ENCODE data around the gene CHIT1.
"Not testable (repeated sequence)": the region's sequence is repeated elsewhere in the genome, so short reads cannot be mapped to it uniquely, and the experiment has no call there.

CHIT1 gene
- total RNA-seq, result 0.25 to 1.4 (median 0.98) reads per million in 3 experiments

- DNase-seq, result no peak
These were observed at the start of gene CHIT1 for GRCh38 chr1:203229471-203230135. Gene CHIT1, minus strand, starts transcription at chr1:203229673. Its CDS starts 37 bp downstream, at chr1:203229636.

DNA sequence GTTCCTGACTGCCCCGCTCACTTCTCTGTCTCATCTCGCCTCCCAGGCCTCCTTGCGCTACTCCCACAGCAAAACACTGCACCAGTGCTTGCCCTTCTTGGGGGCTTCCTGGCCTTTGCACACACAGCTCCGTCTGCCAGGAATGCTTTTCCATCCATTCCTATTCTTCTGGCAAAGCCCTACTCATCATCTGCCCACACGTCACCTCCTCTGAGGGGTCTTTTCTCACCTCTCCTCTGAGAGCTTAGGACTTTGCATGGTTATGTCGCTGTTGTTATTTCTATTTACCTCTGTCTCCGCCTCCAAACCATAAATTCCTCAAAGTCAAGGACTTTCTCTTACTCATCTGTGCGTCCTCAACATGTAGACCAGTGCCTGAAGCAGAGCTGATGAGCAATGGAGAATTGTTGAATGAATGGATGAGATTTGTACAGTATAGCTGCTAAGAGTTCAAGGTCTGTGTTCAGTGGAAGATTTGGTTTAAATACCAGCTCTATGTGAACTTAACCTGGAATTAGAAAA lies 49.5 kb upstream of the CHIT1 start:
- DNase-seq, result no peak

DNA sequence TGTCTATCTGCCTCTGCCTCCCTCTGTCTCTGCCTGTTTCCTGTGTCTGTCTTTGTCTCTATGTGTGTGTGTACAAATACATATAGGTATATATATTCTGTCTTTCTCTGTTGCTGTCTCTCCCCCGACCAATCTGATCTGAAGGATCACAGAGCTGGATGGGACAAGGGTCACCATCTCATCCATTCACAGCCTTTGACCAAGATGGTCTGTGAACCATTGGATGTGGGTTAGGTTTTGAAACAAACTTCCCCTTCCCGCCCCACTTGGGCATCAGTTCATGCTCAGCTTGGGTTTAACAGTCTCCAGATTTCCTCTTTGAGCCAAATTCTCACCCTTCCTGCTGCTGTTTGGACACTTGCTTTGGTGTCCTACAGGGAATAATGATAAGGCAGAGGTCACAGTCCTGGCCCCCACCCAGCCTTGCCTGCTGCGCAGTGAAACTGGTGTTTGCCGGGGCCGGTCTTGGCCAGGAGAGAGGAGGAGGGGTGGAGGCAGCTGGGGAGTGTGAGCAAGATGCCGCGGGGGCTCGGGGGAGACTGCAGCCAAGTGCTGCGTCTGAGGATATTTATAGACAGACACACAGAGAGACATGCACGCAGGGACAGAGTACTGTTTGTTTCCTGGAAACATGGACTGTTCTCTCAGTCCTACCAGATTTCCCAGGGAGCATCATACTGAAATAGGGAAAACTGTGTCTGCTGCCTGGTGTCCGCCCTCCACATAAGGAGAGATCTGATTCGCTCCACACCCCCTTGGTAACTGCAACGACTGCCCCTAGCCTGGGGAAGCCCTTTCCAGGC lies 48.8 kb upstream of the CHIT1 start:
- DNase-seq, result peak; percentile 49

GRCh38 chr1:203276916-203277545 lies 47.6 kb upstream of the CHIT1 start:
- no peak for DNase-seq

- DNase-seq, result no peak
These were observed 46.9 kb upstream of the CHIT1 start for GRCh38 chr1:203276408-203276807.

GRCh38 chr1:203275656-203276272 lies 46.3 kb upstream of the CHIT1 start:
- DNase-seq, result no peak

- DNase-seq, result no peak
These were observed 45.3 kb upstream of the CHIT1 start for GRCh38 chr1:203274603-203275381.

GRCh38 chr1:203273869-203274602 lies 44.6 kb upstream of the CHIT1 start:
- DNase-seq, result no peak

DNA sequence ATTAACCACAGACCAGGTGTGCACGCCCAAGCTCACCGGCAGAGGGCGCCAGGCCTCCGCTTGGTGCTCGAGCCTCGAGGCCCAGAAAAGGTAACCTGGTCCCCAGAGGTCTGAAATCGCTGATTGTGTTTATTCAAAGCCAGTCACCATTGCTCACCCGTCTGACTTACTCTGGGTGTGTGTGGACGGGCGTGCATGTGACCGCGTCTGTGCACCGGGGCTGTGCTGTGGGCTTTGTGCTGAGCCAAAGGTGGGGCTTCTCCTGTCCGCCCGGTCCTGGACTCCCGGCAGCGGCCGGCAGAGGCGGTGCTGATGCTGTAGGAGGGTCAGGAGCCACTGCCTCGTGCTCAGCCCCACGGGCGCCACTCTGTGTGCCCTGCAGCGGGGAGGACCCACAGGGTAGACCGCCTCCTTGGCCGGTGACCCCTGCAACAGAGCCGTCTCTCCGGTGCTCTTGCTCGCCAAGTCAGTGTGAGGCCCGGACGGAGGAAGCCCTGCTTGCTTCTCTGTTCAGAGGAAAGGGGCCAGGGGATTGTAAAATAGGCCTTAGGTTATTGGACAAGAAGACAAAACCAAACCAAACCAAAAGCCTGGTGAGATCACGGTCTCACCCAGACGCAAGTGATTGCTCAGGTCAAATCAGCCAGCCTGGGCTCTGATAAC lies 43.9 kb upstream of the CHIT1 start:
- peak; percentile 88 for DNase-seq

GRCh38 chr1:203272633-203273205 lies 43.2 kb upstream of the CHIT1 start:
- DNase-seq, result no peak

DNA sequence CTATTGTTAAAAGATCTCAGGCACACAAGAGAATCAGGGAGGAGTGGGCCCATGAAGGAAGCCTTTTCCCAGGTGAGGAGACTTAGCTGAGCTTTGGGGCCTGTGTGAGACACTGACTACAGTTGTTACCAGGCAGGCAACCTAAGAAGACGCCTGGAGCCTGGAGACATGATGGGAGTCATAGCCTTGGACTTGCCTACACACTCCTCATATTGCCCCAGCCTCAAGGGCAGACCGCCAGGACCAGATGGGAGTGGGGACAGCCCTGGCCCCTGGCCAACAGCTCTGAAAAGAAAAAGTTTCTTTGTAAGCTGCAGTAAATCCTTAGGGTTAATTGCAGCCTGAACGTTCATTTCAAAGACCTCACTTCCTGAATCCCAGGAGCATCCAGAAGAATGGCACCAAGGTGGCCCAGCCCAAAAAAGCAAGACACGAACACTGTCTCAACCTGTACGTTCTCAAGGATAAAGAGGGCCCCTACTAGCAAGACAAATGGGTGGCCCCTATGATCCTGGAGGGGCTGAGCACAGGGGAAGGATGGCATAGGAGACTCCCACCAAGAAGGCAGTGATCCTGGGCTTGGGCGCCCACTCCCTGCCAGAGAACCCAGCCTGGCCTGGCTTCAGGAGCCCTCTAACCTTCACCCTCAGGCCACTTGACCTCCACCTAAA lies 42.6 kb upstream of the CHIT1 start:
- no peak for DNase-seq

- DNase-seq, result peak; percentile 76
These were observed 41.7 kb upstream of the CHIT1 start for GRCh38 chr1:203271018-203271743.

GRCh38 chr1:203270448-203270847 lies 41.0 kb upstream of the CHIT1 start:
- DNase-seq, result no peak

- no peak for DNase-seq
These were observed 40.2 kb upstream of the CHIT1 start for GRCh38 chr1:203269654-203270020.

DNA sequence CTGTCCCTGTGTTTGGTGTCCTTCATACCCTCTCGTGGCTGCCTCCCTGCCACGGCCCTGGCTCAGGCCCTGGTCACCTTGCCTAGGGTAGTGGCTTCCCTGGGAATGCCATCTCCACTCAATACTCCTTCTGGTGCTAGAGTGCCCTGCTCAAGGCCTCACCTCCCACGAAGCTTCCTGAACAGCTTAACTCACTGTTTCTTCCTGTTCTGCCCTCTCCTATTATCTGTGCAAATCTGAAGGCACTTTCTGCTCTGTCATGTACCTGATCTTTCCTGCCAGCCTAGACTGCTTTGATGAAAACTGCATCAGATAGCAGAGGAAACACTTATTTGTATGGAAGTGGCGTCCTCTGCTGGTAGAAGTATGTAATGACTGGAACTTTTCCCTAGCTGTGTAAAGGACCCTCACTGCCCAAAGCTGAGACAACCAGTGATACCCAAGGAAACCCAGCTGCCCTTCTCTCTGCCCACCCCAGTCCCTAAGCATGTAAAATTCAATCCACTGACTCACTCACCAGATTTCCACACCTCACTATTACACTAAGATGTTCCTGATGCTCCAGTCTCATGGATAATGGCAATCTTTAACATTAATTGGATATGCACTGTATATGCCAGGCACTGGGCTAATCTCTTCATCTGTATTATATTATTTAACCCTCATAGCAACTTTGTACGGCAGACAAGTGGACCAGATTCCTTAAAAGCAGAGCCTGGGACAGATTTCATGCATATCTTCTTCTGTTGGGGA lies 39.6 kb upstream of the CHIT1 start:
- peak; percentile 78 for DNase-seq

DNA sequence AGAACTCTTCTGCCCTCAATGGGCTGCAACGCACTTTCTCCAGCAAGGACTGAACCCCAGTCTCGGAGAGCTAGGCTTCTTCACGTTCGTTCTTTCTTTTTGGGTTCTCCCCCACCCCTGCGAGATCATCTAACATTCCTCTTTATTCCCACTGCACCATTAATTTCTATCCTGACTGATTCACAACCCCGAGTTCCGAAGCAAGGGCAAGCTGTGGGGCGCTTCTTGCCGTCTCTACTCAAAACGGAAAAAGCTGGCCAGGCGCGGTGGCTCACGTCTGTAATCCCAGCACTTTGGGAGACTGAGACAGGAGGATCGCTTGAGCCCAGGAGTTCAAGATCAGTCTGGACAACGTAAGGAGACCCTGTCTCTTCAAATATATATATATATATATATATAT lies 38.4 kb upstream of the CHIT1 start:
- DNase-seq, result no peak

DNA sequence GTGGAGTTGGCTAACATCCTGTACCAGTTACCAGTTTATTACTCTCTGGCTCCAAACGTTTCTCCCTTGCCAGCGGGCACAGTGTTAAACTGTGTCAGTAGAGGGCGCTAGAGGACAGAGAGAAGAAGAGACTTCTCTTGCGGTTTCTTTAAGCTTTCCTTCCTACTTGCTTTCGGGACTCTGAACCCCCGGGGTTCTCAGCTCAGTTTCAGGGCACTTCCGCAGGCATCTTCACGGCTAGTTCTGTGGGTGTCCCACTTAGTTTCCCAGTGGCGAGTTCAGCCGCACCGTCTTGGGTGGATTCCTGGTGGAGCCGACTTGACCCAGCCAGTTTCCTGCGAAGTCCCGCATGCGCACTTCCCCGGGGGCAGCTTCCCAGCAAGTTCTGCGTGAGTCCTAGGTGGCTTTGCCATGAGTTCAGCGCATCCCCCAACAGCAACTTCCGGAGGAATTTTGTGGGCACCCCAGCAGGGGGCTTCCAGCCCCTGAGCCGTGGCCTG lies 37.9 kb upstream of the CHIT1 start:
- DNase-seq, result peak; percentile 82

GRCh38 chr1:203266140-203266539 lies 36.7 kb upstream of the CHIT1 start:
- DNase-seq, result not testable (repeated sequence)
